H9 (cell line): ENCODE results near the gene SF3B5. TPM values are rescaled to one million over a fixed set of nuclear protein-coding genes. Genes with fewer than 3 reads are reported as not detected.

ENCODE experiments used
- DNase-seq: peaks from one replicate; pipeline ENCODE4 v3.0.0-alpha.2; 2017
- H2AFZ ChIP-seq: one replicate; pipeline ENCODE4 v1.6.1; 2013; ENCODE audit warnings: mild to moderate bottlenecking, low read length, control low read depth, moderate library complexity
- H2AK5ac ChIP-seq: 2 replicates; pipeline ENCODE4 v1.6.1; 2013; ENCODE audit warnings: low read length, control low read depth, mixed read lengths; ENCODE audit not compliant: insufficient read length
- H2BK120ac ChIP-seq: one replicate; pipeline ENCODE4 v1.6.1; 2013; ENCODE audit warnings: low read depth, mild to moderate bottlenecking, low read length, control low read depth, inconsistent platforms; ENCODE audit not compliant: poor library complexity, severe bottlenecking
- H2BK12ac ChIP-seq: 2 replicates; pipeline ENCODE4 v1.6.1; 2013; ENCODE audit warnings: low read length, control low read depth, mixed read lengths, low read depth; ENCODE audit not compliant: insufficient read length
- H2BK15ac ChIP-seq: 2 replicates; pipeline ENCODE4 v1.6.1; 2013; ENCODE audit warnings: low read depth, low read length, control low read depth
- H2BK20ac ChIP-seq: one replicate; pipeline ENCODE4 v1.6.1; 2013; ENCODE audit warnings: low read depth, mild to moderate bottlenecking, low read length, control low read depth, inconsistent platforms; ENCODE audit not compliant: poor library complexity, severe bottlenecking
- H2BK5ac ChIP-seq: 2 replicates; pipeline ENCODE4 v1.6.1; 2013; ENCODE audit warnings: low read length, control low read depth, mixed read lengths; ENCODE audit not compliant: insufficient read length
- H3K14ac ChIP-seq: 2 replicates; pipeline ENCODE4 v1.6.1; 2013; ENCODE audit warnings: low read length, control low read depth; ENCODE audit not compliant: insufficient read depth
- H3K18ac ChIP-seq: 2 replicates; pipeline ENCODE4 v1.6.1; 2013; ENCODE audit warnings: low read depth, mild to moderate bottlenecking, mixed read lengths, low read length, control low read depth; ENCODE audit not compliant: insufficient read length
- H3K23ac ChIP-seq: 2 replicates; pipeline ENCODE4 v1.6.1; 2013; ENCODE audit warnings: low read length, control low read depth, mixed read lengths, low read depth; ENCODE audit not compliant: insufficient read length
- H3K23me2 ChIP-seq: 2 replicates; pipeline ENCODE4 v1.6.1; 2013; ENCODE audit warnings: low read depth, mild to moderate bottlenecking, mixed read lengths, low read length, control low read depth; ENCODE audit not compliant: insufficient read length, poor library complexity, severe bottlenecking
- H3K27ac ChIP-seq: 2 replicates; pipeline ENCODE4 v1.5.1; 2013; ENCODE audit warnings: low read length, control low read depth, mixed read lengths, low read depth; ENCODE audit not compliant: insufficient read length
- H3K27me3 ChIP-seq: 2 replicates; pipeline ENCODE4 v1.6.1; 2013; ENCODE audit warnings: low read length, control low read depth, inconsistent platforms; ENCODE audit not compliant: insufficient read depth
- H3K4ac ChIP-seq: 2 replicates; pipeline ENCODE4 v1.6.1; 2013; ENCODE audit warnings: low read depth, mild to moderate bottlenecking, control low read depth, inconsistent platforms, low read length, moderate library complexity
- H3K4me1 ChIP-seq: 2 replicates; pipeline ENCODE4 v1.6.1; 2013; ENCODE audit warnings: low read length, control low read depth, inconsistent platforms; ENCODE audit not compliant: insufficient read depth
- H3K4me2 ChIP-seq: 2 replicates; pipeline ENCODE4 v1.6.1; 2013; ENCODE audit warnings: low read length, control low read depth, mixed read lengths; ENCODE audit not compliant: insufficient read length, insufficient read depth
- H3K56ac ChIP-seq: 2 replicates; pipeline ENCODE4 v1.6.1; 2013; ENCODE audit warnings: low read depth, mild to moderate bottlenecking, mixed read lengths, low read length, control low read depth; ENCODE audit not compliant: insufficient read length
- H3K79me1 ChIP-seq: 2 replicates; pipeline ENCODE4 v1.6.1; 2013; ENCODE audit warnings: low read depth, mild to moderate bottlenecking, moderate library complexity, low read length, control low read depth, inconsistent platforms; ENCODE audit not compliant: insufficient read depth, poor library complexity, severe bottlenecking
- H3K79me2 ChIP-seq: 2 replicates; pipeline ENCODE4 v1.6.1; 2013; ENCODE audit warnings: low read length, control low read depth, inconsistent platforms; ENCODE audit not compliant: insufficient read depth
- H3K9ac ChIP-seq: 2 replicates; pipeline ENCODE4 v1.6.1; 2013; ENCODE audit warnings: low read length, control low read depth, mixed read lengths; ENCODE audit not compliant: insufficient read length; ENCODE audit errors: extremely low read depth
- H3K9me3 ChIP-seq: one replicate; pipeline ENCODE4 v1.6.1; 2013; ENCODE audit warnings: low read depth, low read length, inconsistent platforms; ENCODE audit not compliant: control insufficient read depth
- H3T11ph ChIP-seq: one replicate; pipeline ENCODE4 v1.6.1; 2013; ENCODE audit warnings: mild to moderate bottlenecking, low read length, control low read depth, inconsistent platforms
- H4K20me1 ChIP-seq: one replicate; pipeline ENCODE4 v1.6.1; 2013; ENCODE audit not compliant: control insufficient read depth, insufficient read length, insufficient read depth
- H4K5ac ChIP-seq: 2 replicates; pipeline ENCODE4 v1.6.1; 2013; ENCODE audit warnings: low read depth, mild to moderate bottlenecking, mixed read lengths, low read length, control low read depth; ENCODE audit not compliant: insufficient read length
- H4K8ac ChIP-seq: replicated peaks from 2 replicates; pipeline ENCODE4 v1.6.1; 2013; ENCODE audit warnings: low read length, control low read depth, mixed read lengths, low read depth; ENCODE audit not compliant: insufficient read length
- H4K91ac ChIP-seq: 2 replicates; pipeline ENCODE4 v1.6.1; 2013; ENCODE audit warnings: low read depth, mild to moderate bottlenecking, moderate library complexity, mixed read lengths, low read length, control low read depth; ENCODE audit not compliant: insufficient read length
- H3K27ac Mint-ChIP-seq, 3 experiments: 2 replicates in 2 of 3; 3 replicates in 1 of 3; pipeline ENCODE4 v1.8.0; 2020 to 2021; ENCODE audit warnings: mixed read lengths in 3 of 3, mild to moderate bottlenecking in 1 of 3, moderate library complexity in 1 of 3
- H3K27me3 Mint-ChIP-seq: 2 replicates; pipeline ENCODE4 v1.8.0; 2021; ENCODE audit warnings: low read depth, mild to moderate bottlenecking, moderate library complexity, mixed read lengths
- H3K36me3 Mint-ChIP-seq, 3 experiments: 2 replicates in 2 of 3; 3 replicates in 1 of 3; pipeline ENCODE4 v1.8.0; 2020 to 2021; ENCODE audit warnings: low read depth in 3 of 3, mixed read lengths in 3 of 3; ENCODE audit not compliant: insufficient read depth in 1 of 3
- H3K4me1 Mint-ChIP-seq, 2 experiments: 2 replicates each; pipeline ENCODE4 v1.8.0; 2020; ENCODE audit warnings: mixed read lengths in 2 of 2
- H3K4me3 Mint-ChIP-seq, 2 experiments: 2 replicates in 1 of 2; 3 replicates in 1 of 2; pipeline ENCODE4 v1.8.0; 2020 to 2021; ENCODE audit warnings: mild to moderate bottlenecking in 2 of 2, mixed read lengths in 2 of 2, moderate library complexity in 1 of 2
- H3K9me3 Mint-ChIP-seq, 2 experiments: 2 replicates in 1 of 2; 3 replicates in 1 of 2; pipeline ENCODE4 v1.8.0; 2020; ENCODE audit warnings: mild to moderate bottlenecking in 2 of 2, mixed read lengths in 2 of 2, moderate library complexity in 1 of 2
- WGBS: extraction: QIAGEN DNeasy Blood & Tissue Kit; methylation state at CpG from one replicate; pipeline ENCODE4 v1.1.7; 2013; ENCODE audit warnings: missing lambda C conversion rate, low lambda C conversion rate, mixed read lengths; ENCODE audit not compliant: insufficient read length; ENCODE audit errors: extremely low coverage; 5-methylcytosine and 5-hydroxymethylcytosine counted together
- total RNA-seq: library from RNA; stranded (reverse); gene quantifications from 2 replicates; pipeline ENCODE4 v1.2.1, GENCODE V29; 2021
- TF ChIP-seq, protein P1 (sequence below): fragments of 200-600 bp; sonication (generic); conservative IDR thresholded peaks from 3 replicates; pipeline ENCODE4 v1.8.0; 2021; ENCODE audit warnings: antibody characterized with exemption, mild to moderate bottlenecking

The SF3B5 gene
- total RNA-seq, 1 experiment from 2014 or later, result 145 TPM

GRCh38 chr6:144073024-144073423, 22.3 kb downstream of the SF3B5 start:
- Histone ChIP-seq H3K18ac (no peak overlapping the region), H3K56ac (no peak overlapping the region), H3K27me3 (no peaks in the 10 kb centered on the region), H3K23me2 (no peaks in the 10 kb centered on the region), H2AFZ (no peak overlapping the region), H3K79me1 (no peaks in the 10 kb centered on the region), H3K4ac (no peak overlapping the region), H3K9me3 (no peaks in the 10 kb centered on the region), H4K8ac (no peak overlapping the region), H2BK120ac (no peak overlapping the region), H2BK15ac (no peak overlapping the region), H4K5ac (no peak overlapping the region), H3K4me1 (no peaks in the 10 kb centered on the region), H3K14ac (no peak overlapping the region), H2BK20ac (no peak overlapping the region), H3K23ac (no peak overlapping the region), H2BK12ac (no peak overlapping the region), H2AK5ac (no peak overlapping the region), H3T11ph (no peak overlapping the region), H2BK5ac (no peak overlapping the region), H4K20me1 (no peaks in the 10 kb centered on the region), H4K91ac (no peak overlapping the region), H3K27ac (no peak overlapping the region), H3K79me2 (no peaks in the 10 kb centered on the region), H3K9ac (no peak overlapping the region), H3K4me2 (no peak overlapping the region)
- no peaks in the 10 kb centered on the region for H3K36me3 Mint-ChIP-seq
- H3K4me3 Mint-ChIP-seq, result no peak overlapping the region
- H3K27me3 Mint-ChIP-seq, result peaks cover 27% of the 10 kb centered on the region
- no CpG with 5 or more reads among the region's 3 CpGs for WGBS
- no peak for DNase-seq
- no peak overlapping the region for H3K27ac Mint-ChIP-seq
- TF ChIP-seq, protein P1, sequence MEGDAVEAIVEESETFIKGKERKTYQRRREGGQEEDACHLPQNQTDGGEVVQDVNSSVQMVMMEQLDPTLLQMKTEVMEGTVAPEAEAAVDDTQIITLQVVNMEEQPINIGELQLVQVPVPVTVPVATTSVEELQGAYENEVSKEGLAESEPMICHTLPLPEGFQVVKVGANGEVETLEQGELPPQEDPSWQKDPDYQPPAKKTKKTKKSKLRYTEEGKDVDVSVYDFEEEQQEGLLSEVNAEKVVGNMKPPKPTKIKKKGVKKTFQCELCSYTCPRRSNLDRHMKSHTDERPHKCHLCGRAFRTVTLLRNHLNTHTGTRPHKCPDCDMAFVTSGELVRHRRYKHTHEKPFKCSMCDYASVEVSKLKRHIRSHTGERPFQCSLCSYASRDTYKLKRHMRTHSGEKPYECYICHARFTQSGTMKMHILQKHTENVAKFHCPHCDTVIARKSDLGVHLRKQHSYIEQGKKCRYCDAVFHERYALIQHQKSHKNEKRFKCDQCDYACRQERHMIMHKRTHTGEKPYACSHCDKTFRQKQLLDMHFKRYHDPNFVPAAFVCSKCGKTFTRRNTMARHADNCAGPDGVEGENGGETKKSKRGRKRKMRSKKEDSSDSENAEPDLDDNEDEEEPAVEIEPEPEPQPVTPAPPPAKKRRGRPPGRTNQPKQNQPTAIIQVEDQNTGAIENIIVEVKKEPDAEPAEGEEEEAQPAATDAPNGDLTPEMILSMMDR, result no peak
- peaks cover 0 to 5% of the 10 kb centered on the region in 2 experiments; a peak in 1 of 4 replicates for H3K4me1 Mint-ChIP-seq
- H3K9me3 Mint-ChIP-seq, result no peaks in the 10 kb centered on the region
